Globus pallidus (tissue), 1 donor: ENCODE data around the gene ALK.
"Not testable (repeated sequence)": the region's sequence is repeated elsewhere in the genome, so short reads cannot be mapped to it uniquely, and the experiment has no call there.

Experiments
- DNase-seq: peaks from one replicate; pipeline ENCODE4 v3.0.0-alpha.2; 2015; ENCODE audit warnings: low spot score

Gene ALK

DNA sequence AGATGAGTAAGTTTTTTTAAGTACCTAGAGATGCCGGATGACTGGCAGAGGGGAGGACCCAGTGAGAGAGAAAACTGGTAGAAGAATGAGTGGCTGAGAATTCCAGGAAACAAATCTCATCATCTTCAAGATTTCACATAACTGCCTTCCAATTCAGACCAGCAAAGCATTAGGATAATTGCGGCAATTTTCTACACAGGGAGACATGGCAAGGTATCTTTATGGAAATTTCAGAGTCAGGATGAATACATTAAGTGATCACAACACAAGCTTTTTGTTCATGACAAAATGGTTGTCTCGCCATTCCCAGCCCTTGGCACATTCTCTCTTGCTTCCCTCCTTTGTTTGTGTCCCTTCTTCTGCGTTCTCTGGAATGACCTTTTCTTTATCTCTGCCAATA, 82.1 kb downstream of the ALK start:
- DNase-seq: no peak

GRCh38 chr2:29837925-29838324, 83.5 kb downstream of the ALK start:
- no peak for DNase-seq

- no peak for DNase-seq
These were observed 86.8 kb downstream of the ALK start for GRCh38 chr2:29834624-29835023.

DNA sequence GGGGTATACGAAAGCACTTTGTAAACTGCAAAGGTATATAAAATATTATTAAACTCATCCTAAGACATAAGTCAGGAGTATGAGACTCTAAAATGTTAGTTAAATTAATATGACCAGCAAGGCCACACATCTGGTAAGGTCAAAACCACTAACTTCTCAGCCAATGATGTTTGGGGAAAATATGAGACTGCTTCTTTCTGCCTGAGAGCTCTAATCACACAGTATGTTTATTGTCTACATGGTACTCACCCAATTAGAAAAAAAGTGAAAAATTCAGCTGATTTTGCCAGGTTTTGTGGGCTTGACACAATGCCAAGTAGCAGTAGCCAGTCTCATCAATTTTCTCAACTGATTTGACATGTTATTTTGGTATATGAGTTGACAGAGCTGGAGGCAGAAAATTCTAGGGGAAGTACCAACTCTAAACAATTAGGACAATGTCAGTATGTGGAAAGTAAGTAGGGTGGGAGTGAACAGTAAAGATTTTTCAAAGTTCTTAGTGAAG, 87.3 kb downstream of the ALK start:
- DNase-seq: no peak

GRCh38 chr2:29831560-29831959, 89.8 kb downstream of the ALK start:
- no peak for DNase-seq

- DNase-seq: peak; percentile 65
These were observed 91.5 kb downstream of the ALK start for GRCh38 chr2:29829841-29830240.

GRCh38 chr2:29824145-29824544, 97.2 kb downstream of the ALK start:
- DNase-seq: not testable (repeated sequence)

GRCh38 chr2:29821591-29821990, 99.8 kb downstream of the ALK start:
- DNase-seq: no peak

- DNase-seq: no peak
These were observed 101.8 kb downstream of the ALK start for GRCh38 chr2:29819570-29819969.

GRCh38 chr2:29817801-29818680, 103.3 kb downstream of the ALK start:
- peak; percentile 72 for DNase-seq

- DNase-seq: no peak
These were observed 104.1 kb downstream of the ALK start for GRCh38 chr2:29817299-29817698.

DNA sequence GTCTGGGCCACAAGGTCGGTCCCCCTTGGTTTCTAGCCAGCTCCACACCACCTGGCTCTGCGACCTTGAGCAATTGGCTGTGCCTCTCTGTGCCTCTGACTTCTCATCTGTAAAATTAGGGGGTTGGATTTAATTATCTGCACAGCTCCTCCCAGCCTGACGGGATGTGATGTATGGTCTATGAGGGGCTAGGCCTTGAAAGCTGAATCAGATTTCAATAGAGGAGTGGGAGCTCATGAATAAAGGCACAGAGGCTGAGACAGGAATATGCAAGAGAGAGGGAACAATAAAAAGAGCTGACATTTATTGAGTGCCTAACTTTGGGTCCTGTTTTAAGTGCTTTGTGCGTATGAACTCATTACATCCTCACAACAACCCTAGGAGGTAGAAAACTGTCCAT, 104.7 kb downstream of the ALK start:
- DNase-seq: no peak

GRCh38 chr2:29811378-29811777, 110.0 kb downstream of the ALK start:
- no peak for DNase-seq

GRCh38 chr2:29810956-29811355, 110.4 kb downstream of the ALK start:
- DNase-seq: no peak

- no peak for DNase-seq
These were observed 113.1 kb downstream of the ALK start for GRCh38 chr2:29808321-29808720.

GRCh38 chr2:29807082-29807481, 114.3 kb downstream of the ALK start:
- DNase-seq: no peak

DNA sequence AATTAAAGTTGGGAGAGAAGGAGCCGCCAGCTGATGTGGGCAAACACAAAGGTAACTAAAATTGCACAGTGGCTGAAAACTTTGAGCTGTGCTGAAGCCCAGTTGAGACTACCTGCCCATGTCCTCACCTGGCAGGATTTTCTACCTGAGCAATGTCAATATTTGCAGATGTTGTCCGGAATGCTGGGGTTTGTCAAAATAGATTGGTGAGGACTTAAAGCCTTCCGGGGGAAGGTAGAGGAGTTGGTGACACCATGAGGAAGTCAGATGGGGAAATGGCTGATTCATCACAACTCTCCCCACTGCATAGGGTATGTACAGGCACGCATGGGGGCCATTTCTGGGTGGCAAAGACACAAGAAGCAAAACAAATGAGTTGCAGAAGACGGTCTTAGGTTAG, 114.9 kb downstream of the ALK start:
- DNase-seq: no peak

- DNase-seq: no peak
These were observed 116.7 kb downstream of the ALK start for GRCh38 chr2:29804671-29805070.

- no peak for DNase-seq
These were observed 117.8 kb downstream of the ALK start for GRCh38 chr2:29803537-29803936.

DNA sequence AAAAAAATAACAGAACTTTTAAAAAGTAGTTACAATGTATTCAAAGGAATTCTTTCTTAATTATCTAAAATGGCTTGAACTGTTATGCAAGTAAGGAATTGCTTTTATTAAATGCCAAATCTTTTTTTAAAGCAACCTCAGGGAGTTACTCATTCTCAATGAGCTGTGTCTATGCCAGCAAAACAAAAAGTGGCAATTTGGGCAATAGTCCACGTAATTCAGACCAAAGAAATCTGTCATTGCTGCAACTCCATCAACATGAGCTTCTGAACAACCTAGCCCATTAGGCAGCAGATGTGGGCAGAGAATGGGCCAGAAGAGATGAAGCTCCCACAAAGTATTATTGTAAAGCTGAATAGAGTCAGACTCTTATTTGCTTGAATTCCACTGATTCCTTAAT, 118.4 kb downstream of the ALK start:
- no peak for DNase-seq

- DNase-seq: no peak
These were observed 121.8 kb downstream of the ALK start for GRCh38 chr2:29799628-29800027.

DNA sequence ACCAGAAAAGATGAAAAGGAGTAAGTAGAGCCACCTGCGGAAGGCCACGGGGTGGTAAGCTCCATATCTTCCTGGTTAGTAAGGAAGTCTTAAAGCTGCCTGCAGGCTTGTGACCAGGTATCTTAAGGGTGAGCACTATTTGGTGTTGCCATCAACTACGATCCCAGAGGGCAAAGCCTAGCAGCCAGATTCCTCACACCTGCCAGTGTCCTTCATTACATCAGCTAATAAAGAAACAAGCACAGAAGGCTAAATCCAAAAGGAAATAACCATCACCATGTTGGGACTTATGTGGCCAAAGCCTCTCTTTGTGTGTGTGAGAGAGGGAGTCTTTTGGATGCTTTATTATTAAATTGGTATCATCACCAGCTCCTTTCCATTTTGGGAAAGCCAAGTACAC, 123.5 kb downstream of the ALK start:
- DNase-seq: no peak

- no peak for DNase-seq
These were observed 124.9 kb downstream of the ALK start for GRCh38 chr2:29796446-29796845.

DNA sequence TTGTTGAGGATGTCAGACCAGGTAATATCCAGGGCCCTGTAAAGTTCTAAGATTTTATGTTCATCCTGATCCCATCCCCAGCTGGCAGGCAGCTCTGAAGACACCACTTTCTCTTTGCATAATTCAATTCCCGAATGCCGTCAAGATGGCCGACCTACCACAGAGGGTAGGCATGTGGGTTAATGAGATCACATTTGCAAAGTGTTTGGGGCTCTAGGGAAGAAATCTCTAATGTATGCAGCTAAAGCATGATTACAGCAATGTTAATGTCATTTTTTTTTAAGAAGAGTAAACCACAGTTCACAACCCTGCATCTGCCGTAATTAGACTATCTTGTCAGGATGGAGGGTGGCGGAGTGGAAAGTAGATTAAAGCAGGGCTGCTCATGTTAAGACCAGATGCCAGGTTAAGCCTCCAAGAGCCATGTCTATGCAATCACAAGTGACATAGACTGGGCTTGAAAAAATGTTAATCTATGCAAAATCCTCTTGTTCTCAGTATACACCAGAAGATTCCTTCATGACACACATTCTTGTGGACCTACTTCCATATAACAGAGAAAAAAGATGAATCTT, 131.4 kb downstream of the ALK start:
- no peak for DNase-seq
